OCI-LY7 (cell line): ENCODE data around the gene CCDC8. TPM values are rescaled to one million over a fixed set of nuclear protein-coding genes. Genes with fewer than 3 reads are reported as not detected.

Source experiments
- BruUV-seq: library from RNA; stranded (reverse); fragments of 400-500 nt; replicated peaks from 2 replicates; lab custom pipeline; 2021; lab: Mats Ljungman, UMichigan
- CTCF ChIA-PET: fragments of 300-600 bp; sonication (Branson Sonifier 250); formaldehyde crosslinking; loops from one replicate; lab custom pipeline; 2022; ENCODE audit warnings: antibody characterized with exemption; ENCODE audit not compliant: unreplicated experiment; lab: Charles Lee
- POLR2A ChIA-PET: fragments of 300-600 bp; sonication (Branson Sonifier 250); formaldehyde crosslinking; loops from one replicate; lab custom pipeline; 2022; ENCODE audit warnings: antibody characterized with exemption; lab: Charles Lee
- DNase-seq: peaks from one replicate; pipeline ENCODE4 v3.0.0-alpha.2; 2015; ENCODE audit warnings: low spot score
- H2AFZ ChIP-seq: fragments of 200-600 bp; sonication (generic), shearing (Covaris generic); 2 replicates; pipeline ENCODE4 v1.6.1; 2014; ENCODE audit warnings: mild to moderate bottlenecking, antibody characterized with exemption, low read length, moderate library complexity
- H3K27ac ChIP-seq: fragments of 200-600 bp; sonication (generic); 2 replicates; pipeline ENCODE4 v1.5.1; 2014; ENCODE audit warnings: mixed run types, low read depth, mild to moderate bottlenecking, moderate library complexity, low read length, inconsistent platforms; ENCODE audit not compliant: poor library complexity, severe bottlenecking
- H3K36me3 ChIP-seq: fragments of 200-600 bp; sonication (generic); 2 replicates; pipeline ENCODE4 v1.6.1; 2014; ENCODE audit warnings: mild to moderate bottlenecking, antibody characterized with exemption, low read length, moderate library complexity, mixed read lengths; ENCODE audit not compliant: insufficient read depth
- H3K4me1 ChIP-seq: fragments of 200-600 bp; sonication (generic); 2 replicates; pipeline ENCODE4 v1.5.1; 2014; ENCODE audit warnings: mild to moderate bottlenecking, low read length; ENCODE audit not compliant: insufficient read depth, poor library complexity, severe bottlenecking
- H3K4me2 ChIP-seq: fragments of 200-600 bp; sonication (generic); 2 replicates; pipeline ENCODE4 v1.6.1; 2014; ENCODE audit warnings: mild to moderate bottlenecking, low read length
- H3K4me3 ChIP-seq: fragments of 200-600 bp; sonication (generic); 2 replicates; pipeline ENCODE4 v1.5.1; 2014; ENCODE audit warnings: mild to moderate bottlenecking, low read depth, low read length; ENCODE audit not compliant: poor library complexity, severe bottlenecking
- H3K79me2 ChIP-seq: fragments of 200-600 bp; sonication (generic); 2 replicates; pipeline ENCODE4 v1.6.1; 2016; ENCODE audit warnings: low read depth, mild to moderate bottlenecking, low read length, moderate library complexity, mixed read lengths; ENCODE audit not compliant: insufficient read depth
- H3K9me2 ChIP-seq: fragments of 200-600 bp; sonication (generic); 2 replicates; pipeline ENCODE4 v1.6.1; 2016; ENCODE audit warnings: mild to moderate bottlenecking, low read length, mixed read lengths; ENCODE audit not compliant: insufficient read depth
- H3K9me3 ChIP-seq: fragments of 200-600 bp; sonication (generic); 2 replicates; pipeline ENCODE4 v1.6.1; 2014; ENCODE audit warnings: mild to moderate bottlenecking, mixed run types, low read length, mixed read lengths
- H4K20me1 ChIP-seq: fragments of 200-600 bp; sonication (generic); 2 replicates; pipeline ENCODE4 v1.6.1; 2014; ENCODE audit warnings: mild to moderate bottlenecking, antibody characterized with exemption, low read length, moderate library complexity, mixed read lengths; ENCODE audit not compliant: insufficient read depth
- EZH2phosphoT487 ChIP-seq: fragments of 200-600 bp; sonication (generic); IDR thresholded peaks from 2 replicates; pipeline ENCODE4 v1.6.1; 2018; ENCODE audit warnings: low read depth, borderline replicate concordance, mild to moderate bottlenecking, mixed run types, antibody characterized with exemption, low read length, moderate library complexity, mixed read lengths
- intact Hi-C: fragments of 100-400 bp; cut with micrococcal nuclease; formaldehyde crosslinking; loops from one replicate; pipeline ENCODE4 v1.10.0; 2022; ENCODE audit not compliant: unreplicated experiment
- total RNA-seq, 2 experiments: library from RNA; depleted of rRNA in 1 of 2; stranded (reverse); fragments of >200 nt in 1 of 2; shearing (Covaris generic) in 1 of 2; gene quantifications; 2 replicates each; pipeline ENCODE4 v1.2.3, GENCODE V29; 2014 to 2022
- TF ChIP-seq, protein P1 (sequence below): fragments of 200-600 bp; sonication (generic); conservative IDR thresholded peaks from 2 replicates; pipeline ENCODE4 v1.5.1; 2014; ENCODE audit warnings: mild to moderate bottlenecking, antibody characterized with exemption, low read length, moderate library complexity, mixed read lengths

Gene CCDC8
- total RNA-seq, 2 experiments from 2014 or later, result 0.09 to 0.10 TPM

DNA sequence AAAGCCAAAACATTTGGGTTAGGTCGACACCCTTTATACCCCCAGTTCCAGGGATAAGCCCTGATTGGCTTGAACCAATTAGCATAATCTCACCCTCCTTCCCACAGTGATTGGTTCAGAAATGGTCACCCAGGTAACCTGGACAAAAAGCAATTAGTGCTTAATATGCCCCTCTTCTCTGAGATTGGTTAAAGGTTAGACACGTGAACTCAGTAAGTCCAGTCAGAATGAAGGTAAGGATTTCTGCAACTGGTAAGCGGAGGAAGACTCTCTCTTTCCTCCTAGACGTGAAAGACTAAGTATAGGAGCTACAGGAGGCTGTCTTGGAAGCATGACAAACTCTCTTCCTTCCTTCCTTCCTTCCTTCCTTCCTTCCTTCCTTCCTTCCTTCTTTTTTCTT is 16.6 kb upstream of the CCDC8 start:
- peaks cover 64% of the 10 kb centered on the region for H3K4me1 ChIP-seq
- no peak overlapping the region for H3K4me3 ChIP-seq
- H2AFZ ChIP-seq, result peak overlapping the region; percentile 61; the same call in 1 of the 2 replicates
- no TSS peak for BruUV-seq
- intact Hi-C loops, result loop anchor here (5.0 kb wide), 1 partner anchor 57 kb away; no protein-coding TSS in a partner anchor
- H3K9me3 ChIP-seq, result no peaks in the 10 kb centered on the region
- peak; percentile 51 for DNase-seq
- H3K4me2 ChIP-seq, result peak overlapping the region; percentile 70
- ChIA-PET POLR2A (no interaction called here), CTCF (no interaction called here)
- H4K20me1 ChIP-seq, result no peaks in the 10 kb centered on the region
- no peak for TF ChIP-seq EZH2phosphoT487
- TF ChIP-seq, protein P1, sequence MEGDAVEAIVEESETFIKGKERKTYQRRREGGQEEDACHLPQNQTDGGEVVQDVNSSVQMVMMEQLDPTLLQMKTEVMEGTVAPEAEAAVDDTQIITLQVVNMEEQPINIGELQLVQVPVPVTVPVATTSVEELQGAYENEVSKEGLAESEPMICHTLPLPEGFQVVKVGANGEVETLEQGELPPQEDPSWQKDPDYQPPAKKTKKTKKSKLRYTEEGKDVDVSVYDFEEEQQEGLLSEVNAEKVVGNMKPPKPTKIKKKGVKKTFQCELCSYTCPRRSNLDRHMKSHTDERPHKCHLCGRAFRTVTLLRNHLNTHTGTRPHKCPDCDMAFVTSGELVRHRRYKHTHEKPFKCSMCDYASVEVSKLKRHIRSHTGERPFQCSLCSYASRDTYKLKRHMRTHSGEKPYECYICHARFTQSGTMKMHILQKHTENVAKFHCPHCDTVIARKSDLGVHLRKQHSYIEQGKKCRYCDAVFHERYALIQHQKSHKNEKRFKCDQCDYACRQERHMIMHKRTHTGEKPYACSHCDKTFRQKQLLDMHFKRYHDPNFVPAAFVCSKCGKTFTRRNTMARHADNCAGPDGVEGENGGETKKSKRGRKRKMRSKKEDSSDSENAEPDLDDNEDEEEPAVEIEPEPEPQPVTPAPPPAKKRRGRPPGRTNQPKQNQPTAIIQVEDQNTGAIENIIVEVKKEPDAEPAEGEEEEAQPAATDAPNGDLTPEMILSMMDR, result no peak
- no peaks in the 10 kb centered on the region for H3K36me3 ChIP-seq
- H3K27ac ChIP-seq, result peak overlapping the region; percentile 83
- no peaks in the 10 kb centered on the region for H3K9me2 ChIP-seq
- H3K79me2 ChIP-seq, result no peaks in the 10 kb centered on the region

DNA sequence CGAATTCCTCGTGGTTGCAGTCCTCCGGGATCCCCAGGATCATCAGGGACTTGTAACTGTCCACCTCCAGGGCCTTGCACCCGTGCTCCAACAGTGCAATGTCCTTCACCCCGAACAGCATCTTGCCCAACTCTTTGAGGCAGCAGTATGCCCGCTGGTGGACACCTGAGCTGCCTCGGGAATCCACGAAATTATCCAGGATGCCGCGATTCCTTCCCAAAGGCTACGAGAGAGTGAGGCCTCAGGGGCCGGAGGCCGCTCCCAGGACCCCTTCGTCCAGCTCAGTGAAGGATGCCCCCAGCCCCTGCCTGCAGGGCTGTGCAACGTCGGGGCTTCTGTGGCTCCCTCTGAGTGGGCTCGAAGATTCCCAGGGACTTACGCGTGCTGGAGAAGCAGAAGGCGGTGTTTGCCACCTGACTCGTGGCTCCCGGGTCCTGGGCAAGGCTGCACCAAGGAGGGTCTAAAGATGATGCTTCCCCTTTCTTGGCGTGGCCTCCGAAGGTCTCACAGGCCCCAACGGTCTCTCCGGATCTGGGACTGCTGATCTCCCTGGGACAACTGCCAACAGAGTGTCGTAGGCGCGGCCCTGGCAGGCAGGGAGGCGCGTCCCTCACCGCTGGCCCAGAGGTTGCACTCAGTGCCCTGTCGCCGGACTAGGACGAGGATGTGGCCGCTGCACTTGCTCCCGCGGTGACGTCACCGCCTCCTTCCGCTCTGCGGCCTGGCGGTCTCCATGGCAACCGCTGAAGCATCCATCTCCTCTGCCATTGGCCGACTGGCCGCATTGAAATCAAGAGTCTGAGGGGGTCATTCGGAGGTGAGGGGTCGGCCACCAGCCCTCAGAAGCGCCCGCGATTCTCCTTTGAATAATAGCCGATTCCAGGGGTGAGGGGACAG is 15.1 kb upstream of the CCDC8 start, which contains the start of gene PNMA8C:
Gene PNMA8C, minus strand, starts transcription at position 698 of the 897 bp plus-strand sequence. Its CDS starts 577 bp downstream, at position 121.
- ChIA-PET CTCF (no interaction called here), POLR2A (interaction anchor here (1.0 kb wide), 1 partner anchor 48 kb away, joined by 3 read pairs; no protein-coding TSS in a partner anchor)
- DNase-seq, result peak; percentile 87
- Histone ChIP-seq H3K27ac (peak within 1 kb of the TSS; percentile 83), H3K9me2 (no peaks in the 10 kb centered on the region), H3K4me1 (peaks cover 67% of the 10 kb centered on the region), H3K4me2 (peak within 1 kb of the TSS; percentile 70), H4K20me1 (no peaks in the 10 kb centered on the region), H3K36me3 (no peaks in the 10 kb centered on the region), H3K79me2 (no peaks in the 10 kb centered on the region), H3K9me3 (no peaks in the 10 kb centered on the region), H2AFZ (peak within 1 kb of the TSS; percentile 63), H3K4me3 (peak within 1 kb of the TSS; percentile 64)
- no TSS peak for BruUV-seq
- no peak for TF ChIP-seq EZH2phosphoT487
- TF ChIP-seq, protein P1, result no peak
- intact Hi-C loops, result no loop called here
